Brain microvascular endothelial cell (primary cell): ENCODE results near the gene DEAF1.
A peak's percentile ranks its signal among the peaks of the same experiment; 100 is the strongest.

Source experiments
- DNase-seq: peaks from one replicate; pipeline ENCODE4 v3.0.0-alpha.2; 2020
- H3K27ac ChIP-seq: fragments of 250-450 bp; sonication (Bioruptor Pico); 2 replicates; pipeline ENCODE4 v1.5.1; 2020; ENCODE audit warnings: mild to moderate bottlenecking, moderate library complexity
- H3K27me3 ChIP-seq: fragments of 250-450 bp; sonication (Bioruptor Pico); replicated peaks from 2 replicates; pipeline ENCODE4 v1.5.1; 2020; ENCODE audit warnings: mild to moderate bottlenecking
- H3K36me3 ChIP-seq: fragments of 250-450 bp; sonication (Bioruptor Pico); replicated peaks from 2 replicates; pipeline ENCODE4 v1.5.1; 2020; ENCODE audit warnings: mild to moderate bottlenecking
- H3K4me3 ChIP-seq: 2 replicates; pipeline ENCODE4 v1.5.1; 2011; ENCODE audit warnings: low read depth, mild to moderate bottlenecking, control low read depth, low read length, moderate library complexity
- in situ Hi-C: cut with HindIII; loops from 2 replicates; pipeline ENCODE4 v1.10.0; 2017; ENCODE audit warnings: low sequenced_read_pairs, low pct_ligation_motif_present
- TF ChIP-seq, protein P1 (sequence below): IDR thresholded peaks from 2 replicates; pipeline ENCODE4 v1.5.1; 2011; ENCODE audit warnings: low read depth, mild to moderate bottlenecking, moderate library complexity, low read length, control low read depth, inconsistent platforms; ENCODE audit errors: missing control alignments

Gene DEAF1

DNA sequence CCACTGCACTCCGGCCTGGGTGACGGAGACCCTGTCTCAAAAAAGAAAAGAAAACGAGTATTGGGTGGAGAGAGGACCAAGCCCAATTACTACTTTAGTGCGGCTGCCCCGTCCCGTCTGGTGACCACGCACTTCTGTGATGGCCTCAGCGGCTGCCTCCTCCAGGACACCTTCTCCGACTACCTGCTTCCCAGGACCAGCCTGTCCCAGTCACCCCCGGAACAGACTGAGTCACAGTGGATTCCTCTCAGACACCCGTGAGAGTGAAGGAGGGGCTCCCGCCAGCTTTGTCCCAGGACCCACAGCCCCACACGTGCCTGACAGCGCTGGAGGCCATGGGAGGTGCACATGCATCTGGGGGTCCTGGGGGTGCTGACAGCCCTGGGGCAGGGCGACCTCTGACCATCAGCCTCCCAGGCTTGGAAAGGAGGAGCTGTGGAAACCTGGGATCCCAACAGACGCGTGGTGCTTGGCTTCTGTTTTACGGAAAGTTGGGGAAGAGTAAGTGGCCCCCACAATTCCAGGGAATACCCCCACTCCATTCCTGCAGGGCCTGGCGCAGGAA, 53.1 kb downstream of the DEAF1 start:
- Histone ChIP-seq H3K27ac (no peak overlapping the region), H3K27me3 (peaks cover 30% of the 10 kb centered on the region), H3K36me3 (peaks cover 8% of the 10 kb centered on the region), H3K4me3 (no peak overlapping the region)
- TF ChIP-seq, protein P1, sequence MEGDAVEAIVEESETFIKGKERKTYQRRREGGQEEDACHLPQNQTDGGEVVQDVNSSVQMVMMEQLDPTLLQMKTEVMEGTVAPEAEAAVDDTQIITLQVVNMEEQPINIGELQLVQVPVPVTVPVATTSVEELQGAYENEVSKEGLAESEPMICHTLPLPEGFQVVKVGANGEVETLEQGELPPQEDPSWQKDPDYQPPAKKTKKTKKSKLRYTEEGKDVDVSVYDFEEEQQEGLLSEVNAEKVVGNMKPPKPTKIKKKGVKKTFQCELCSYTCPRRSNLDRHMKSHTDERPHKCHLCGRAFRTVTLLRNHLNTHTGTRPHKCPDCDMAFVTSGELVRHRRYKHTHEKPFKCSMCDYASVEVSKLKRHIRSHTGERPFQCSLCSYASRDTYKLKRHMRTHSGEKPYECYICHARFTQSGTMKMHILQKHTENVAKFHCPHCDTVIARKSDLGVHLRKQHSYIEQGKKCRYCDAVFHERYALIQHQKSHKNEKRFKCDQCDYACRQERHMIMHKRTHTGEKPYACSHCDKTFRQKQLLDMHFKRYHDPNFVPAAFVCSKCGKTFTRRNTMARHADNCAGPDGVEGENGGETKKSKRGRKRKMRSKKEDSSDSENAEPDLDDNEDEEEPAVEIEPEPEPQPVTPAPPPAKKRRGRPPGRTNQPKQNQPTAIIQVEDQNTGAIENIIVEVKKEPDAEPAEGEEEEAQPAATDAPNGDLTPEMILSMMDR = no peak
- in situ Hi-C loops = no loop called here
- no peak for DNase-seq

DNA sequence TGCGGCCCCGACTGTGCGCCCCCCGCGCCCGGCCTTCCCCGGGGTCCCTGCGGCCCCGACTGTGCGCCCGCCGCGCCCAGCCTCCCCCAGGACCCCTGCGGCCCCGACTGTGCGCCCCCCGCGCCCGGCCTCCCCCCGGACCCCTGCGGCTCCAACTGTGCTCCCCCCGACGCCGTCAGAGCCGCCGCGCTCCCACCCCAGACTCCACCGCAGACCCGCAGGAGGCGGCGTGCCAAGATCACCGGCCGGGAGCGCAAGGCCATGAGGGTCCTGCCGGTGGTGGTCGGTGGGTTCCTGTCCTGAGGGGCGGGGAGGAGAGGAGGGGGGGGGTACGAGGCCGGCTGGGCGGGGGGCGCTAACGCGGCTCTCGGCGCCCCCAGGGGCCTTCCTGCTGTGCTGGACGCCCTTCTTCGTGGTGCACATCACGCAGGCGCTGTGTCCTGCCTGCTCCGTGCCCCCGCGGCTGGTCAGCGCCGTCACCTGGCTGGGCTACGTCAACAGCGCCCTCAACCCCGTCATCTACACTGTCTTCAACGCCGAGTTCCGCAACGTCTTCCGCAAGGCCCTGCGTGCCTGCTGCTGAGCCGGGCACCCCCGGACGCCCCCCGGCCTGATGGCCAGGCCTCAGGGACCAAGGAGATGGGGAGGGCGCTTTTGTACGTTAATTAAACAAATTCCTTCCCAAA, 54.9 kb downstream of the DEAF1 start:
- in situ Hi-C loops = no loop called here
- H3K27me3 ChIP-seq = peaks cover 33% of the 10 kb centered on the region

DNA sequence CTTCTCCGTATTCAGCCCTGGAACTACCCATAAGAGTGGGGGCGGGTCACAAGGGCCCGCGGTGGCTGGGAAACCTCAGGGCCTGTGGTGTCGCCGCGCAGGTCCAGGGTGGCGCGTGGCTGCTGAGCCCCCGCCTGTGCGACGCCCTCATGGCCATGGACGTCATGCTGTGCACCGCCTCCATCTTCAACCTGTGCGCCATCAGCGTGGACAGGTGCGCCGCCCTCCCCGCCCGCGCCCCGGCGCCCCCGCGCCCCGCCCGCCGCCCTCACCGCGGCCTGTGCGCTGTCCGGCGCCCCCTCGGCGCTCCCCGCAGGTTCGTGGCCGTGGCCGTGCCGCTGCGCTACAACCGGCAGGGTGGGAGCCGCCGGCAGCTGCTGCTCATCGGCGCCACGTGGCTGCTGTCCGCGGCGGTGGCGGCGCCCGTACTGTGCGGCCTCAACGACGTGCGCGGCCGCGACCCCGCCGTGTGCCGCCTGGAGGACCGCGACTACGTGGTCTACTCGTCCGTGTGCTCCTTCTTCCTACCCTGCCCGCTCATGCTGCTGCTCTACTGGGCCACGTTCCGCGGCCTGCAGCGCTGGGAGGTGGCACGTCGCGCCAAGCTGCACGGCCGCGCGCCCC, 55.6 kb downstream of the DEAF1 start:
- Histone ChIP-seq H3K27ac (no peak overlapping the region), H3K36me3 (peaks cover 5% of the 10 kb centered on the region), H3K27me3 (peaks cover 33% of the 10 kb centered on the region), H3K4me3 (no peak overlapping the region)
- in situ Hi-C loops = no loop called here
- DNase-seq = no peak
- TF ChIP-seq, protein P1 = no peak

More for the DNA sequence above, 54.9 kb downstream of the DEAF1 start:
- DNase-seq = no peak
- Histone ChIP-seq H3K4me3 (no peak overlapping the region), H3K36me3 (peaks cover 6% of the 10 kb centered on the region), H3K27ac (no peak overlapping the region)
- TF ChIP-seq, protein P1 = no peak

DNA sequence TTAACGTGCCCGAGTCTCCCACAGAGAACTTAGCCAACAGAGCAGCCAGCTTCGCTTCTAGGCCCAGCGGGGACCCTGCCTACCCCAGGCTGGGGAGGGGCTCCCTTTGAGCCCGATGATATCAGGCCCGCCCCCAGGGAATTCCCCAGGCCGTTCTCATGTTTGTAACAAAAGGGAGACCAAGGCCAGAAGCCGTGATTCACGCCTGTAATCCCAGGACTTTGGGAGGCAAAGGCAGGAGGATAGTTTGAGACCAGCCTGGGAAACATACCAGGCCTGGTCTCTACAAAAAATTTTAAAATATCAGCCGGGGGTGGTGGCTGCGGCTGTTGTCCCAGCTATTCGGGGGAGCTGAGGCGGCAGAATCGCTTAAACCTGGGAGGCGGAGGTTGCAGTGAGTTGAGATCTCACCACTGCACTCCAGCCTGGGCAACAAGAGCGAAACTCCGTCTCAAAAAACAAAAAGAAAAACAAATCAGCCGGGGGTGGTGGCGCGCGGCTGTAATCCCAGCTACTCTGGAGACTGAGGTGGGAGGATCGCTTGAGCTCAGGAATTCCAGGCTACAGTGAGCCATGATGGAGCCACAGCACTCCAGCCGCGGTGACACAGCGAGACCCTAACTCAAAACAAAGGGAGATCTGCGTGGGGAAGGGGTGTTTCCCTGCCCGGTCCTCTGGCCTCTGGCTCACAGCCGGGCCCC, 56.2 kb downstream of the DEAF1 start:
- no peaks in the 10 kb centered on the region for H3K36me3 ChIP-seq
- DNase-seq = peak; percentile 24
- in situ Hi-C loops = no loop called here
- H3K27ac ChIP-seq = peak overlapping the region; percentile 19
- peaks cover 33% of the 10 kb centered on the region for H3K27me3 ChIP-seq
- H3K4me3 ChIP-seq = no peak overlapping the region
- TF ChIP-seq, protein P1 = no peak

DNA sequence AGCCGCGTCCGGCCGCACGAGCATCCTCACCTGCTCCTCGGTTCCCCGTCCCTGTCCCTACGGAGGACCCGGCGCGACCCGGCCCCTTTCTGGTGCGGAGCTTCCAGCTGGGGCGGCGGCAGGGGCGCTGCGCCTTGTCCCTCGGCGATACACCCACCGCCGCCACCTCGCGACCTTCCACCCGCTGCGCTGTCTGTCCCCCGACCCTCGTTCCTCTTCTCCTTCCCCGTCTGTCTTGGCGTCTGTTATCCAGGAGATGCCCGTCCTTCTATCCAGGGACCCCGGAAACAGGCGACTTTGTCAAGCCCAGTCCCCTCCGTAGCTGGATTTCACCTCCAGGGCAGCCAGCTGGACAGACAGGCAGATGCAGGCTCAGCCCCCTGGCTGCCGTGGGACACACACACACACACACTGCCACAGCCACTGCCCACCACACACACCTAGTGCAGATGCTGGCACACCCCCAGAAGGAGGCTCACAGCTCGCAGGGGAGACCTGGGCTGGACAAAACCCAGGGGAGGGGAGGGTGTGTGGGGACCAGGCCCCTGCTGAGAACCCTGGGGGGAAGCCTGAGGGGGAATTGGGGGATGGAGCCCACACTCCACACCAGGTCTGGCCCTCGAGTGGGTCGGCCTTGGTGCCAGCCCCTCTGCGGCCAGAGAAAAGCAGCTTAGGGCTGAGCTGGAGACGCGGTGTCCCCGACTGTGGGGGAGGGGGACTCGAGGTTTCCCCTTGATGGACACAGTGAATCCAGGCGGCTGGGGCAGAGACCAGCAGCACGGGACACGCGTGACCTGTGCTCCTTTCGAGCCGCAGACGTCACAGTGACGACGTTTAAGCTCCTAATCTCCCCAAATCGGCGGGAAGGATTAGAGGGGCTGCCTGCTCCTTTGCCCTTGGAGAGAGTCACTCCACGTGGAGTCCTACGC, 57.2 kb downstream of the DEAF1 start:
- TF ChIP-seq, protein P1 = no peak
- in situ Hi-C loops = no loop called here
- H3K27ac ChIP-seq = no peak overlapping the region
- H3K36me3 ChIP-seq = no peaks in the 10 kb centered on the region
- H3K27me3 ChIP-seq = peaks cover 33% of the 10 kb centered on the region
- DNase-seq = no peak
- no peak overlapping the region for H3K4me3 ChIP-seq
